Endothelial cell of umbilical vein (primary cell): ENCODE results near the gene CCDC28A. TPM values are rescaled to one million over a fixed set of nuclear protein-coding genes. Genes with fewer than 3 reads are reported as not detected.

ENCODE experiments used
- BruUV-seq: library from RNA; stranded (reverse); fragments of 400-500 nt; replicated peaks from 2 replicates; lab custom pipeline; 2021; lab: Mats Ljungman, UMichigan
- CTCF ChIA-PET: fragments of 300-600, 350-600 bp; sonication (Branson Sonifier 250); formaldehyde crosslinking; loops from one replicate; lab custom pipeline; 2021; ENCODE audit warnings: antibody characterized with exemption, inconsistent platforms; lab: Charles Lee
- POLR2A ChIA-PET: fragments of 300-600, 350-600 bp; sonication (Branson Sonifier 250); formaldehyde crosslinking; loops from one replicate; lab custom pipeline; 2021; ENCODE audit warnings: antibody characterized with exemption, inconsistent platforms; lab: Charles Lee
- DNase-seq: peaks from one replicate; pipeline ENCODE4 v3.0.0-alpha.2; 2011; ENCODE audit warnings: low read depth, low spot score
- FAIRE-seq: peaks from 2 replicates; lab custom pipeline; 2011; peaks lifted over from hg19 to GRCh38; lab: Jason Lieb, UNC
- H2AFZ ChIP-seq: 2 replicates; pipeline ENCODE4 v1.6.0; 2012; ENCODE audit warnings: low read depth, low read length, control low read depth, inconsistent platforms
- H3K27ac ChIP-seq: 2 replicates; pipeline ENCODE4 v1.5.1; 2011; ENCODE audit warnings: low read depth, mild to moderate bottlenecking, control low read depth, low read length, moderate library complexity; ENCODE audit not compliant: insufficient read depth
- H3K27me3 ChIP-seq, 2 experiments: 2 replicates each; pipeline versions ENCODE4 v1.6.0 to v1.6.1; 2011; ENCODE audit warnings: low read length in 2 of 2, mixed read lengths in 1 of 2; ENCODE audit not compliant: control insufficient read depth in 2 of 2, insufficient read depth in 2 of 2
- H3K36me3 ChIP-seq, 2 experiments: 2 replicates in 1 of 2; 3 replicates in 1 of 2; pipeline ENCODE4 v1.5.1; 2011; ENCODE audit warnings: low read length in 2 of 2, mild to moderate bottlenecking in 1 of 2, moderate library complexity in 1 of 2; ENCODE audit not compliant: control insufficient read depth in 2 of 2, insufficient read depth in 2 of 2; ENCODE audit errors: extremely low read depth in 1 of 2
- H3K4me1 ChIP-seq: 3 replicates; pipeline ENCODE4 v1.5.1; 2011; ENCODE audit warnings: mild to moderate bottlenecking, low read length; ENCODE audit not compliant: control insufficient read depth, insufficient read depth; ENCODE audit errors: extremely low read depth
- H3K4me2 ChIP-seq: 2 replicates; pipeline ENCODE4 v1.6.1; 2011; ENCODE audit warnings: low read length, control low read depth, mixed read lengths; ENCODE audit not compliant: insufficient read depth
- H3K4me3 ChIP-seq, 3 experiments: fragments of 200-600 bp in 1 of 3; sonication (generic), shearing (Covaris generic) in 1 of 3; replicated peaks in 1 of 3; 2 replicates each; pipeline ENCODE4 v1.5.1; 2011 to 2016; ENCODE audit warnings: control low read depth in 3 of 3, low read length in 3 of 3, mild to moderate bottlenecking in 2 of 3, inconsistent platforms in 1 of 3, low read depth in 1 of 3, moderate library complexity in 1 of 3; ENCODE audit not compliant: insufficient read depth in 1 of 3
- H3K79me2 ChIP-seq: 2 replicates; pipeline ENCODE4 v1.6.0; 2012; ENCODE audit warnings: low read length, inconsistent platforms; ENCODE audit not compliant: control insufficient read depth, insufficient read depth
- H3K9ac ChIP-seq: replicated peaks from 2 replicates; pipeline ENCODE3; 2011; ENCODE audit warnings: low read length, control low read depth; ENCODE audit not compliant: insufficient read depth; ENCODE audit errors: extremely low read depth
- H3K9me1 ChIP-seq: replicated peaks from 3 replicates; pipeline ENCODE4 v1.6.0; 2011; ENCODE audit warnings: mild to moderate bottlenecking, low read length; ENCODE audit not compliant: control insufficient read depth, insufficient read depth; ENCODE audit errors: extremely low read depth
- H3K9me3 ChIP-seq: replicated peaks from 2 replicates; pipeline ENCODE4 v1.5.1; 2012; ENCODE audit warnings: low read length, inconsistent platforms; ENCODE audit not compliant: control insufficient read depth, insufficient read depth
- H4K20me1 ChIP-seq: replicated peaks from 2 replicates; pipeline ENCODE3; 2011; ENCODE audit warnings: mild to moderate bottlenecking, low read length; ENCODE audit not compliant: control insufficient read depth, insufficient read depth; ENCODE audit errors: extremely low read depth
- EZH2 ChIP-seq: IDR thresholded peaks from 2 replicates; pipeline ENCODE4 v1.6.1; 2012; ENCODE audit warnings: borderline replicate concordance, low read depth, mild to moderate bottlenecking, moderate library complexity, low read length, inconsistent platforms; ENCODE audit not compliant: severe bottlenecking
- FOS ChIP-seq: IDR thresholded peaks from 2 replicates; pipeline ENCODE4 v1.6.1; 2011; ENCODE audit warnings: mild to moderate bottlenecking, low read length, moderate library complexity, borderline replicate concordance; ENCODE audit not compliant: insufficient read depth
- GATA2 ChIP-seq: IDR thresholded peaks from 2 replicates; pipeline ENCODE4 v1.7.0; 2011; ENCODE audit warnings: low read depth, mild to moderate bottlenecking, moderate library complexity, mixed read lengths, low read length; ENCODE audit not compliant: insufficient read length, insufficient read depth
- JUN ChIP-seq: IDR thresholded peaks from 2 replicates; pipeline ENCODE4 v1.6.1; 2011; ENCODE audit warnings: borderline replicate concordance, low read depth; ENCODE audit not compliant: insufficient read length, insufficient read depth
- MAX ChIP-seq: IDR thresholded peaks from 2 replicates; pipeline ENCODE4 v1.6.1; 2011; ENCODE audit not compliant: insufficient read depth, insufficient read length
- MYC ChIP-seq: IDR thresholded peaks from one replicate; pipeline ENCODE4 v1.6.1; 2011; ENCODE audit warnings: mild to moderate bottlenecking, low read depth, low read length
- POLR2A ChIP-seq: IDR thresholded peaks from 2 replicates; pipeline ENCODE4 v1.6.1; 2012; ENCODE audit warnings: low read depth, mild to moderate bottlenecking, control low read depth, low read length
- POLR2AphosphoS5 ChIP-seq: IDR thresholded peaks from 2 replicates; pipeline ENCODE4 v1.6.1; 2012; ENCODE audit warnings: low read depth, mild to moderate bottlenecking, control low read depth, low read length, moderate library complexity; ENCODE audit not compliant: insufficient read depth
- dilution Hi-C: fragments of 300-500 bp; cut with MboI; formaldehyde crosslinking; loops from one replicate; pipeline ENCODE4 v1.15.0; 2019; ENCODE audit warnings: low sequenced_read_pairs; ENCODE audit not compliant: extremely low pct_ligation_motif_present
- intact Hi-C: fragments of 100-400 bp; cut with micrococcal nuclease; formaldehyde crosslinking; loops from one replicate; pipeline ENCODE4 v1.10.0; 2022
- polyA plus RNA-seq, 4 experiments: library from polyadenylated mRNA; depleted of rRNA in 3 of 4; stranded (reverse) in 3 of 4; unstranded in 1 of 4; fragments of >200 nt; gene quantifications; 2 replicates each; pipeline versions ENCODE4 v1.2.1 to v1.2.3, GENCODE V29; 2011 to 2012; ENCODE audit warnings: missing spikeins in 1 of 4
- total RNA-seq: library from RNA; stranded (reverse); gene quantifications from 2 replicates; pipeline ENCODE4 v1.2.3, GENCODE V29; 2021
- TF ChIP-seq, protein P1 (sequence below), 2 donors: IDR thresholded peaks; 1 replicate in 1 of 2; 2 replicates in 1 of 2; pipeline ENCODE4 v1.5.1; 2011; ENCODE audit warnings: low read length in 2 of 2, mild to moderate bottlenecking in 2 of 2, moderate library complexity in 2 of 2, control low read depth in 1 of 2, inconsistent platforms in 1 of 2, low read depth in 1 of 2; ENCODE audit not compliant: insufficient read depth in 1 of 2; ENCODE audit errors: extremely low read depth in 1 of 2

Gene CCDC28A
- total and polyA plus RNA-seq, 2 donors (not counting 3 experiments of a cell fraction or from before 2014, with no cell fraction given) = 11.1 to 12.8 TPM

GRCh38 chr6:138837246-138837645 is 63.7 kb downstream of the CCDC28A start:
- CTCF ChIA-PET = no interaction called here
- POLR2A ChIA-PET = no interaction called here
- TF ChIP-seq MAX (no peak), FOS (no peak), MYC (no peak), JUN (no peak), POLR2AphosphoS5 (no peak), EZH2 (no peak), POLR2A (no peak), GATA2 (no peak)
- TF ChIP-seq, protein P1, sequence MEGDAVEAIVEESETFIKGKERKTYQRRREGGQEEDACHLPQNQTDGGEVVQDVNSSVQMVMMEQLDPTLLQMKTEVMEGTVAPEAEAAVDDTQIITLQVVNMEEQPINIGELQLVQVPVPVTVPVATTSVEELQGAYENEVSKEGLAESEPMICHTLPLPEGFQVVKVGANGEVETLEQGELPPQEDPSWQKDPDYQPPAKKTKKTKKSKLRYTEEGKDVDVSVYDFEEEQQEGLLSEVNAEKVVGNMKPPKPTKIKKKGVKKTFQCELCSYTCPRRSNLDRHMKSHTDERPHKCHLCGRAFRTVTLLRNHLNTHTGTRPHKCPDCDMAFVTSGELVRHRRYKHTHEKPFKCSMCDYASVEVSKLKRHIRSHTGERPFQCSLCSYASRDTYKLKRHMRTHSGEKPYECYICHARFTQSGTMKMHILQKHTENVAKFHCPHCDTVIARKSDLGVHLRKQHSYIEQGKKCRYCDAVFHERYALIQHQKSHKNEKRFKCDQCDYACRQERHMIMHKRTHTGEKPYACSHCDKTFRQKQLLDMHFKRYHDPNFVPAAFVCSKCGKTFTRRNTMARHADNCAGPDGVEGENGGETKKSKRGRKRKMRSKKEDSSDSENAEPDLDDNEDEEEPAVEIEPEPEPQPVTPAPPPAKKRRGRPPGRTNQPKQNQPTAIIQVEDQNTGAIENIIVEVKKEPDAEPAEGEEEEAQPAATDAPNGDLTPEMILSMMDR (IDR thresholded peaks at IDR 0.05; ENCODE audit: extremely low read depth in 1 of 2, insufficient read depth in 1 of 2, low read depth in 1 of 2, low read length in 2 of 2) = no peak
- no peaks in the 10 kb centered on the region for H4K20me1 ChIP-seq
- dilution Hi-C loops = no loop called here
- FAIRE-seq (peak; percentile 38), DNase-seq (no peak)
- no peak overlapping the region for H2AFZ ChIP-seq
- H3K9ac ChIP-seq = no peak overlapping the region
- no peaks in the 10 kb centered on the region for H3K79me2 ChIP-seq
- no peak overlapping the region for H3K4me3 ChIP-seq
- no peak overlapping the region for H3K27ac ChIP-seq
- H3K36me3 ChIP-seq = no peaks in the 10 kb centered on the region
- H3K27me3 ChIP-seq = no peaks in the 10 kb centered on the region
- H3K9me1 ChIP-seq = no peaks in the 10 kb centered on the region
- H3K9me3 ChIP-seq = no peaks in the 10 kb centered on the region
- BruUV-seq = no TSS peak
- no peak overlapping the region for H3K4me2 ChIP-seq
- H3K4me1 ChIP-seq = no peaks in the 10 kb centered on the region
- intact Hi-C loops = no loop called here

Other genes with a start within 250 kb of the CCDC28A start
- gene ECT2L, start 22.3 kb downstream of the CCDC28A start, total RNA-seq = not detected in 2 replicates
- not detected in 2 replicates for gene ECT2L, start 22.3 kb downstream of the CCDC28A start, polyA plus RNA-seq
- gene REPS1, start 214.5 kb downstream of the CCDC28A start, total RNA-seq = 26.3 and 35.0 TPM in 2 replicates
- 20.6 TPM in 2 replicates for gene REPS1, start 214.5 kb downstream of the CCDC28A start, polyA plus RNA-seq